ENCODE results near the gene COG5. TPM values are rescaled to one million over a fixed set of nuclear protein-coding genes. Genes with fewer than 3 reads are reported as not detected.

COG5 gene
- total RNA-seq, 1 experiment from 2014 or later = 20.2 TPM

DNA sequence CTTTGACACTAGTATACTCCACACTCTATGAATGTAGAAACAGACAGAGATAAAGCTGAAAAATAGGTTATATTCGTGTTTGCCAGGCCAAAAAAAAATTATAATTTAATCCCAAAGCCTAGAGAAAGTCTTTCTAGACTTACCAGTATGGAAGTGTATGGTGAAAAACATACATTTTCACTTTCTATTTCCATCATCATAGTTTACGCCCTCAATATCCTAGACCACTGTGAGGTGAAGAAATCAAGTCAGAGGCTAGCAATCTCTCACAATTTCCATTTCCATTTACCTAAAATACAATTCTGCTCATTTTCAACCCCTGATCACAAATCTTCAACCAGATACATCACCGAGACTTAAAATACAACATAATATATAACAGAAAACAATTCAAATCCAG, 77.7 kb downstream of the COG5 start:
- no peak overlapping the region for H3K56ac ChIP-seq (ENCODE audit: insufficient read length, low read depth, low read length)

More for the DNA sequence above, 77.7 kb downstream of the COG5 start:
- Histone ChIP-seq H3K79me1 (ENCODE audit: insufficient read depth, low read depth, low read length, poor library complexity, severe bottlenecking) (no peaks in the 10 kb centered on the region), H3T11ph (ENCODE audit: low read length) (no peak overlapping the region), H3K23me2 (ENCODE audit: insufficient read length, low read depth, low read length, poor library complexity, severe bottlenecking) (no peaks in the 10 kb centered on the region), H3K9ac (ENCODE audit: extremely low read depth, insufficient read length, low read length) (no peak overlapping the region), H2BK5ac (ENCODE audit: insufficient read length, low read length) (no peak overlapping the region), H2AK5ac (ENCODE audit: insufficient read length, low read length) (no peak overlapping the region), H3K27ac (ENCODE audit: insufficient read length, low read depth, low read length) (no peak overlapping the region), H4K91ac (ENCODE audit: insufficient read length, low read depth, low read length) (no peak overlapping the region), H3K9me3 (ENCODE audit: control insufficient read depth, low read depth, low read length) (no peaks in the 10 kb centered on the region), H4K8ac (replicated peaks; ENCODE audit: insufficient read length, low read depth, low read length) (no peak overlapping the region), H3K4ac (ENCODE audit: low read depth, low read length) (no peak overlapping the region), H3K79me2 (ENCODE audit: insufficient read depth, low read length) (no peaks in the 10 kb centered on the region), H3K23ac (ENCODE audit: insufficient read length, low read depth, low read length) (no peak overlapping the region), H3K27me3 (ENCODE audit: insufficient read depth, low read length) (no peaks in the 10 kb centered on the region), H2BK120ac (ENCODE audit: low read depth, low read length, poor library complexity, severe bottlenecking) (no peak overlapping the region), H2BK20ac (ENCODE audit: low read depth, low read length, poor library complexity, severe bottlenecking) (no peak overlapping the region), H2BK12ac (ENCODE audit: insufficient read length, low read depth, low read length) (no peak overlapping the region), H4K20me1 (ENCODE audit: control insufficient read depth, insufficient read depth, insufficient read length) (no peaks in the 10 kb centered on the region), H3K4me1 (ENCODE audit: insufficient read depth, low read length) (no peaks in the 10 kb centered on the region), H3K14ac (ENCODE audit: insufficient read depth, low read length) (no peak overlapping the region), H4K5ac (ENCODE audit: insufficient read length, low read depth, low read length) (no peak overlapping the region), H3K4me2 (ENCODE audit: insufficient read depth, insufficient read length, low read length) (no peak overlapping the region), H2AFZ (ENCODE audit: low read length) (no peak overlapping the region), H2BK15ac (ENCODE audit: low read depth, low read length) (no peak overlapping the region), H3K18ac (ENCODE audit: insufficient read length, low read depth, low read length) (no peak overlapping the region)
- no peak overlapping the region for H3K4me3 Mint-ChIP-seq
- no peaks in the 10 kb centered on the region for H3K27me3 Mint-ChIP-seq (ENCODE audit: low read depth)
- DNase-seq = no peak
- no peak overlapping the region for H3K27ac Mint-ChIP-seq
- no peaks in the 10 kb centered on the region for H3K9me3 Mint-ChIP-seq
- no peak for TF ChIP-seq CTCF (conservative IDR thresholded peaks at IDR 0.05)
- 100% methylated on average over 1 of the region's 3 CpGs for WGBS (ENCODE audit: extremely low coverage, insufficient read length, low lambda C conversion rate)
- H3K4me1 Mint-ChIP-seq = no peaks in the 10 kb centered on the region
- no peaks in the 10 kb centered on the region for H3K36me3 Mint-ChIP-seq (ENCODE audit: insufficient read depth in 1 of 3, low read depth in 3 of 3)

Data from H9 (cell line).